ENCODE data around the gene SMC1A. TPM values are rescaled to one million over a fixed set of nuclear protein-coding genes. Genes with fewer than 3 reads are reported as not detected.

SMC1A gene
- total RNA-seq, 1 experiment from 2014 or later, result 89.3 TPM

- H3K4me3 Mint-ChIP-seq, result no peak overlapping the region
- H3K4me1 Mint-ChIP-seq, result peaks cover 5% of the 10 kb centered on the region
- TF ChIP-seq SMAD4 (CRISPR knock-in tag; IDR thresholded peaks at IDR 0.05) (no peak), JUN (CRISPR knock-in tag; IDR thresholded peaks at IDR 0.05) (no peak), E2F1 (CRISPR knock-in tag; IDR thresholded peaks at IDR 0.05) (no peak), CDX4 (CRISPR knock-in tag; IDR thresholded peaks at IDR 0.05; ENCODE audit: borderline replicate concordance) (no peak), ESRRA (CRISPR knock-in tag; IDR thresholded peaks at IDR 0.05; ENCODE audit: borderline replicate concordance) (no peak), ATF3 (CRISPR knock-in tag; conservative IDR thresholded peaks at IDR 0.05) (no peak), ZNF416 (CRISPR knock-in tag; IDR thresholded peaks at IDR 0.05) (no peak), HMGA2 (CRISPR knock-in tag; IDR thresholded peaks at IDR 0.05) (no peak), CREB1 (CRISPR knock-in tag; IDR thresholded peaks at IDR 0.05) (no peak), E2F4 (CRISPR knock-in tag; IDR thresholded peaks at IDR 0.05; ENCODE audit: borderline replicate concordance, low read depth) (no peak), NFATC4 (CRISPR knock-in tag; IDR thresholded peaks at IDR 0.05) (no peak), ZNF219 (CRISPR knock-in tag; IDR thresholded peaks at IDR 0.05; ENCODE audit: borderline replicate concordance) (no peak), PRDM15 (CRISPR knock-in tag; IDR thresholded peaks at IDR 0.05) (no peak), NFYB (CRISPR knock-in tag; conservative IDR thresholded peaks at IDR 0.05; ENCODE audit: low read depth) (no peak), IRF1 (CRISPR knock-in tag; IDR thresholded peaks at IDR 0.05) (no peak)
- TF ChIP-seq, protein P1, sequence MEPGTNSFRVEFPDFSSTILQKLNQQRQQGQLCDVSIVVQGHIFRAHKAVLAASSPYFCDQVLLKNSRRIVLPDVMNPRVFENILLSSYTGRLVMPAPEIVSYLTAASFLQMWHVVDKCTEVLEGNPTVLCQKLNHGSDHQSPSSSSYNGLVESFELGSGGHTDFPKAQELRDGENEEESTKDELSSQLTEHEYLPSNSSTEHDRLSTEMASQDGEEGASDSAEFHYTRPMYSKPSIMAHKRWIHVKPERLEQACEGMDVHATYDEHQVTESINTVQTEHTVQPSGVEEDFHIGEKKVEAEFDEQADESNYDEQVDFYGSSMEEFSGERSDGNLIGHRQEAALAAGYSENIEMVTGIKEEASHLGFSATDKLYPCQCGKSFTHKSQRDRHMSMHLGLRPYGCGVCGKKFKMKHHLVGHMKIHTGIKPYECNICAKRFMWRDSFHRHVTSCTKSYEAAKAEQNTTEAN (CRISPR knock-in tag; IDR thresholded peaks at IDR 0.05), result no peak
- TF ChIP-seq, protein P2, sequence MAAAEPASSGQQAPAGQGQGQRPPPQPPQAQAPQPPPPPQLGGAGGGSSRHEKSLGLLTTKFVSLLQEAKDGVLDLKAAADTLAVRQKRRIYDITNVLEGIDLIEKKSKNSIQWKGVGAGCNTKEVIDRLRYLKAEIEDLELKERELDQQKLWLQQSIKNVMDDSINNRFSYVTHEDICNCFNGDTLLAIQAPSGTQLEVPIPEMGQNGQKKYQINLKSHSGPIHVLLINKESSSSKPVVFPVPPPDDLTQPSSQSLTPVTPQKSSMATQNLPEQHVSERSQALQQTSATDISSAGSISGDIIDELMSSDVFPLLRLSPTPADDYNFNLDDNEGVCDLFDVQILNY (CRISPR knock-in tag; IDR thresholded peaks at IDR 0.05), result no peak
- TF ChIP-seq, protein P3, sequence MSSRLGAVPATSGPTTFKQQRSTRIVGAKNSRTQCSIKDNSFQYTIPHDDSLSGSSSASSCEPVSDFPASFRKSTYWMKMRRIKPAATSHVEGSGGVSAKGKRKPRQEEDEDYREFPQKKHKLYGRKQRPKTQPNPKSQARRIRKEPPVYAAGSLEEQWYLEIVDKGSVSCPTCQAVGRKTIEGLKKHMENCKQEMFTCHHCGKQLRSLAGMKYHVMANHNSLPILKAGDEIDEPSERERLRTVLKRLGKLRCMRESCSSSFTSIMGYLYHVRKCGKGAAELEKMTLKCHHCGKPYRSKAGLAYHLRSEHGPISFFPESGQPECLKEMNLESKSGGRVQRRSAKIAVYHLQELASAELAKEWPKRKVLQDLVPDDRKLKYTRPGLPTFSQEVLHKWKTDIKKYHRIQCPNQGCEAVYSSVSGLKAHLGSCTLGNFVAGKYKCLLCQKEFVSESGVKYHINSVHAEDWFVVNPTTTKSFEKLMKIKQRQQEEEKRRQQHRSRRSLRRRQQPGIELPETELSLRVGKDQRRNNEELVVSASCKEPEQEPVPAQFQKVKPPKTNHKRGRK (CRISPR knock-in tag; IDR thresholded peaks at IDR 0.05; ENCODE audit: borderline replicate concordance), result no peak
- TF ChIP-seq, protein P4, sequence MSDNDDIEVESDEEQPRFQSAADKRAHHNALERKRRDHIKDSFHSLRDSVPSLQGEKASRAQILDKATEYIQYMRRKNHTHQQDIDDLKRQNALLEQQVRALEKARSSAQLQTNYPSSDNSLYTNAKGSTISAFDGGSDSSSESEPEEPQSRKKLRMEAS (CRISPR knock-in tag; IDR thresholded peaks at IDR 0.05), result no peak
- POLR2A ChIA-PET, result no interaction called here
- no peak overlapping the region for H3K27ac Mint-ChIP-seq
- DNase-seq (ENCODE audit: low spot score) (no peak), ATAC-seq (no peak)
- CTCF ChIA-PET, result no interaction called here
- H3K27me3 Mint-ChIP-seq (ENCODE audit: low read depth), result no peaks in the 10 kb centered on the region
- H3K36me3 Mint-ChIP-seq, result peaks cover 8% of the 10 kb centered on the region; the same call in 1 of the 2 replicates
- no peaks in the 10 kb centered on the region for H3K9me3 Mint-ChIP-seq
These were observed 7.8 kb upstream of the SMC1A start for GRCh38 chrX:53430231-53430630.

All from WTC11 (cell line).